H9 (cell line): ENCODE measurements around the gene HPGDS. TPM values are rescaled to one million over a fixed set of nuclear protein-coding genes. Genes with fewer than 3 reads are reported as not detected.

Source experiments
- DNase-seq: peaks from one replicate; pipeline ENCODE4 v3.0.0-alpha.2; 2017
- H2AFZ ChIP-seq: one replicate; pipeline ENCODE4 v1.6.1; 2013; ENCODE audit warnings: mild to moderate bottlenecking, low read length, control low read depth, moderate library complexity
- H2AK5ac ChIP-seq: 2 replicates; pipeline ENCODE4 v1.6.1; 2013; ENCODE audit warnings: low read length, control low read depth, mixed read lengths; ENCODE audit not compliant: insufficient read length
- H2BK120ac ChIP-seq: one replicate; pipeline ENCODE4 v1.6.1; 2013; ENCODE audit warnings: low read depth, mild to moderate bottlenecking, low read length, control low read depth, inconsistent platforms; ENCODE audit not compliant: poor library complexity, severe bottlenecking
- H2BK12ac ChIP-seq: 2 replicates; pipeline ENCODE4 v1.6.1; 2013; ENCODE audit warnings: low read length, control low read depth, mixed read lengths, low read depth; ENCODE audit not compliant: insufficient read length
- H2BK15ac ChIP-seq: 2 replicates; pipeline ENCODE4 v1.6.1; 2013; ENCODE audit warnings: low read depth, low read length, control low read depth
- H2BK20ac ChIP-seq: one replicate; pipeline ENCODE4 v1.6.1; 2013; ENCODE audit warnings: low read depth, mild to moderate bottlenecking, low read length, control low read depth, inconsistent platforms; ENCODE audit not compliant: poor library complexity, severe bottlenecking
- H2BK5ac ChIP-seq: 2 replicates; pipeline ENCODE4 v1.6.1; 2013; ENCODE audit warnings: low read length, control low read depth, mixed read lengths; ENCODE audit not compliant: insufficient read length
- H3K14ac ChIP-seq: 2 replicates; pipeline ENCODE4 v1.6.1; 2013; ENCODE audit warnings: low read length, control low read depth; ENCODE audit not compliant: insufficient read depth
- H3K18ac ChIP-seq: 2 replicates; pipeline ENCODE4 v1.6.1; 2013; ENCODE audit warnings: low read depth, mild to moderate bottlenecking, mixed read lengths, low read length, control low read depth; ENCODE audit not compliant: insufficient read length
- H3K23ac ChIP-seq: 2 replicates; pipeline ENCODE4 v1.6.1; 2013; ENCODE audit warnings: low read length, control low read depth, mixed read lengths, low read depth; ENCODE audit not compliant: insufficient read length
- H3K23me2 ChIP-seq: 2 replicates; pipeline ENCODE4 v1.6.1; 2013; ENCODE audit warnings: low read depth, mild to moderate bottlenecking, mixed read lengths, low read length, control low read depth; ENCODE audit not compliant: insufficient read length, poor library complexity, severe bottlenecking
- H3K27ac ChIP-seq: 2 replicates; pipeline ENCODE4 v1.5.1; 2013; ENCODE audit warnings: low read length, control low read depth, mixed read lengths, low read depth; ENCODE audit not compliant: insufficient read length
- H3K27me3 ChIP-seq: 2 replicates; pipeline ENCODE4 v1.6.1; 2013; ENCODE audit warnings: low read length, control low read depth, inconsistent platforms; ENCODE audit not compliant: insufficient read depth
- H3K4ac ChIP-seq: 2 replicates; pipeline ENCODE4 v1.6.1; 2013; ENCODE audit warnings: low read depth, mild to moderate bottlenecking, control low read depth, inconsistent platforms, low read length, moderate library complexity
- H3K4me1 ChIP-seq: 2 replicates; pipeline ENCODE4 v1.6.1; 2013; ENCODE audit warnings: low read length, control low read depth, inconsistent platforms; ENCODE audit not compliant: insufficient read depth
- H3K4me2 ChIP-seq: 2 replicates; pipeline ENCODE4 v1.6.1; 2013; ENCODE audit warnings: low read length, control low read depth, mixed read lengths; ENCODE audit not compliant: insufficient read length, insufficient read depth
- H3K56ac ChIP-seq: 2 replicates; pipeline ENCODE4 v1.6.1; 2013; ENCODE audit warnings: low read depth, mild to moderate bottlenecking, mixed read lengths, low read length, control low read depth; ENCODE audit not compliant: insufficient read length
- H3K79me1 ChIP-seq: 2 replicates; pipeline ENCODE4 v1.6.1; 2013; ENCODE audit warnings: low read depth, mild to moderate bottlenecking, moderate library complexity, low read length, control low read depth, inconsistent platforms; ENCODE audit not compliant: insufficient read depth, poor library complexity, severe bottlenecking
- H3K79me2 ChIP-seq: 2 replicates; pipeline ENCODE4 v1.6.1; 2013; ENCODE audit warnings: low read length, control low read depth, inconsistent platforms; ENCODE audit not compliant: insufficient read depth
- H3K9ac ChIP-seq: 2 replicates; pipeline ENCODE4 v1.6.1; 2013; ENCODE audit warnings: low read length, control low read depth, mixed read lengths; ENCODE audit not compliant: insufficient read length; ENCODE audit errors: extremely low read depth
- H3K9me3 ChIP-seq: one replicate; pipeline ENCODE4 v1.6.1; 2013; ENCODE audit warnings: low read depth, low read length, inconsistent platforms; ENCODE audit not compliant: control insufficient read depth
- H3T11ph ChIP-seq: one replicate; pipeline ENCODE4 v1.6.1; 2013; ENCODE audit warnings: mild to moderate bottlenecking, low read length, control low read depth, inconsistent platforms
- H4K20me1 ChIP-seq: one replicate; pipeline ENCODE4 v1.6.1; 2013; ENCODE audit not compliant: control insufficient read depth, insufficient read length, insufficient read depth
- H4K5ac ChIP-seq: 2 replicates; pipeline ENCODE4 v1.6.1; 2013; ENCODE audit warnings: low read depth, mild to moderate bottlenecking, mixed read lengths, low read length, control low read depth; ENCODE audit not compliant: insufficient read length
- H4K8ac ChIP-seq: replicated peaks from 2 replicates; pipeline ENCODE4 v1.6.1; 2013; ENCODE audit warnings: low read length, control low read depth, mixed read lengths, low read depth; ENCODE audit not compliant: insufficient read length
- H4K91ac ChIP-seq: 2 replicates; pipeline ENCODE4 v1.6.1; 2013; ENCODE audit warnings: low read depth, mild to moderate bottlenecking, moderate library complexity, mixed read lengths, low read length, control low read depth; ENCODE audit not compliant: insufficient read length
- H3K27ac Mint-ChIP-seq, 3 experiments: 2 replicates in 2 of 3; 3 replicates in 1 of 3; pipeline ENCODE4 v1.8.0; 2020 to 2021; ENCODE audit warnings: mixed read lengths in 3 of 3, mild to moderate bottlenecking in 1 of 3, moderate library complexity in 1 of 3
- H3K27me3 Mint-ChIP-seq: 2 replicates; pipeline ENCODE4 v1.8.0; 2021; ENCODE audit warnings: low read depth, mild to moderate bottlenecking, moderate library complexity, mixed read lengths
- H3K36me3 Mint-ChIP-seq, 3 experiments: 2 replicates in 2 of 3; 3 replicates in 1 of 3; pipeline ENCODE4 v1.8.0; 2020 to 2021; ENCODE audit warnings: low read depth in 3 of 3, mixed read lengths in 3 of 3; ENCODE audit not compliant: insufficient read depth in 1 of 3
- H3K4me1 Mint-ChIP-seq, 2 experiments: 2 replicates each; pipeline ENCODE4 v1.8.0; 2020; ENCODE audit warnings: mixed read lengths in 2 of 2
- H3K4me3 Mint-ChIP-seq, 2 experiments: 2 replicates in 1 of 2; 3 replicates in 1 of 2; pipeline ENCODE4 v1.8.0; 2020 to 2021; ENCODE audit warnings: mild to moderate bottlenecking in 2 of 2, mixed read lengths in 2 of 2, moderate library complexity in 1 of 2
- H3K9me3 Mint-ChIP-seq, 2 experiments: 2 replicates in 1 of 2; 3 replicates in 1 of 2; pipeline ENCODE4 v1.8.0; 2020; ENCODE audit warnings: mild to moderate bottlenecking in 2 of 2, mixed read lengths in 2 of 2, moderate library complexity in 1 of 2
- WGBS: extraction: QIAGEN DNeasy Blood & Tissue Kit; methylation state at CpG from one replicate; pipeline ENCODE4 v1.1.7; 2013; ENCODE audit warnings: missing lambda C conversion rate, low lambda C conversion rate, mixed read lengths; ENCODE audit not compliant: insufficient read length; ENCODE audit errors: extremely low coverage; 5-methylcytosine and 5-hydroxymethylcytosine counted together
- total RNA-seq: library from RNA; stranded (reverse); gene quantifications from 2 replicates; pipeline ENCODE4 v1.2.1, GENCODE V29; 2021
- TF ChIP-seq, protein P1 (sequence below): fragments of 200-600 bp; sonication (generic); conservative IDR thresholded peaks from 3 replicates; pipeline ENCODE4 v1.8.0; 2021; ENCODE audit warnings: antibody characterized with exemption, mild to moderate bottlenecking

HPGDS gene
- total RNA-seq, 1 experiment from 2014 or later = not detected

- Histone ChIP-seq H3K27ac (no peak overlapping the region), H3K23ac (no peak overlapping the region), H2AFZ (no peak overlapping the region), H3K56ac (no peak overlapping the region), H3K4ac (no peak overlapping the region), H3K14ac (no peak overlapping the region), H3K18ac (no peak overlapping the region), H4K5ac (no peak overlapping the region), H2BK20ac (no peak overlapping the region), H2BK5ac (no peak overlapping the region), H3K79me1 (no peaks in the 10 kb centered on the region), H3K23me2 (no peaks in the 10 kb centered on the region), H3K4me2 (no peak overlapping the region), H3T11ph (no peak overlapping the region), H4K20me1 (no peaks in the 10 kb centered on the region), H3K27me3 (no peaks in the 10 kb centered on the region), H3K9me3 (no peaks in the 10 kb centered on the region), H4K8ac (no peak overlapping the region), H2BK15ac (no peak overlapping the region), H3K79me2 (no peaks in the 10 kb centered on the region), H2AK5ac (no peak overlapping the region), H3K4me1 (no peaks in the 10 kb centered on the region), H2BK12ac (no peak overlapping the region), H3K9ac (no peak overlapping the region), H2BK120ac (no peak overlapping the region), H4K91ac (no peak overlapping the region)
- H3K4me1 Mint-ChIP-seq = no peaks in the 10 kb centered on the region
- H3K36me3 Mint-ChIP-seq = no peaks in the 10 kb centered on the region; a peak in 1 of 7 replicates
- H3K9me3 Mint-ChIP-seq = no peaks in the 10 kb centered on the region
- H3K4me3 Mint-ChIP-seq = no peak overlapping the region
- no peak overlapping the region for H3K27ac Mint-ChIP-seq
- TF ChIP-seq, protein P1, sequence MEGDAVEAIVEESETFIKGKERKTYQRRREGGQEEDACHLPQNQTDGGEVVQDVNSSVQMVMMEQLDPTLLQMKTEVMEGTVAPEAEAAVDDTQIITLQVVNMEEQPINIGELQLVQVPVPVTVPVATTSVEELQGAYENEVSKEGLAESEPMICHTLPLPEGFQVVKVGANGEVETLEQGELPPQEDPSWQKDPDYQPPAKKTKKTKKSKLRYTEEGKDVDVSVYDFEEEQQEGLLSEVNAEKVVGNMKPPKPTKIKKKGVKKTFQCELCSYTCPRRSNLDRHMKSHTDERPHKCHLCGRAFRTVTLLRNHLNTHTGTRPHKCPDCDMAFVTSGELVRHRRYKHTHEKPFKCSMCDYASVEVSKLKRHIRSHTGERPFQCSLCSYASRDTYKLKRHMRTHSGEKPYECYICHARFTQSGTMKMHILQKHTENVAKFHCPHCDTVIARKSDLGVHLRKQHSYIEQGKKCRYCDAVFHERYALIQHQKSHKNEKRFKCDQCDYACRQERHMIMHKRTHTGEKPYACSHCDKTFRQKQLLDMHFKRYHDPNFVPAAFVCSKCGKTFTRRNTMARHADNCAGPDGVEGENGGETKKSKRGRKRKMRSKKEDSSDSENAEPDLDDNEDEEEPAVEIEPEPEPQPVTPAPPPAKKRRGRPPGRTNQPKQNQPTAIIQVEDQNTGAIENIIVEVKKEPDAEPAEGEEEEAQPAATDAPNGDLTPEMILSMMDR = no peak
- no CpG with 5 or more reads among the region's 1 CpG for WGBS
- DNase-seq = no peak
- H3K27me3 Mint-ChIP-seq = no peaks in the 10 kb centered on the region
Measured at GRCh38 chr4:94349193-94349592, 6.6 kb upstream of the HPGDS start.
